Glutamatergic neuron (in vitro differentiated cells): ENCODE measurements around the gene SCYGR8. TPM values are rescaled to one million over a fixed set of nuclear protein-coding genes. Genes with fewer than 3 reads are reported as not detected.
"Not testable (repeated sequence)": the region's sequence is repeated elsewhere in the genome, so short reads cannot be mapped to it uniquely, and the experiment has no call there.

Source experiments
- DNase-seq: peaks from one replicate; pipeline ENCODE4 v3.0.0; 2022
- H3K27ac Mint-ChIP-seq: one replicate; pipeline ENCODE4 v1.8.0; 2020; ENCODE audit warnings: mild to moderate bottlenecking, mixed read lengths, inconsistent platforms; ENCODE audit not compliant: unreplicated experiment
- H3K27me3 Mint-ChIP-seq: one replicate; pipeline ENCODE4 v1.8.0; 2020; ENCODE audit warnings: mild to moderate bottlenecking, moderate library complexity, mixed read lengths, inconsistent platforms; ENCODE audit not compliant: unreplicated experiment
- H3K36me3 Mint-ChIP-seq: one replicate; pipeline ENCODE4 v1.8.0; 2020; ENCODE audit warnings: mild to moderate bottlenecking, mixed read lengths, inconsistent platforms; ENCODE audit not compliant: unreplicated experiment
- H3K4me1 Mint-ChIP-seq: one replicate; pipeline ENCODE4 v1.8.0; 2020; ENCODE audit warnings: mild to moderate bottlenecking, low read depth, mixed read lengths, inconsistent platforms; ENCODE audit not compliant: unreplicated experiment
- H3K4me3 Mint-ChIP-seq: one replicate; pipeline ENCODE4 v1.8.0; 2020; ENCODE audit warnings: mild to moderate bottlenecking, mixed read lengths, inconsistent platforms; ENCODE audit not compliant: unreplicated experiment
- H3K9me3 Mint-ChIP-seq: one replicate; pipeline ENCODE4 v1.8.0; 2020; ENCODE audit warnings: mild to moderate bottlenecking, moderate library complexity, mixed read lengths, inconsistent platforms; ENCODE audit not compliant: unreplicated experiment
- total RNA-seq: library from RNA; stranded (reverse); fragmentation: NEBNext Ultra II Directional; extraction: Animal tissue kit (Norgen Biotek cat#: 25700); gene quantifications from one replicate; pipeline ENCODE4 v1.2.1, GENCODE V29; 2021; ENCODE audit not compliant: unreplicated experiment
- TF ChIP-seq, protein P1 (sequence below): fragments of 200-600 bp; sonication (generic); IDR thresholded peaks from one replicate; pipeline ENCODE4 v1.5.0; 2021; ENCODE audit not compliant: partially characterized antibody, unreplicated experiment

Gene SCYGR8
- total RNA-seq, 1 donor from 2014 or later, result not detected

DNA sequence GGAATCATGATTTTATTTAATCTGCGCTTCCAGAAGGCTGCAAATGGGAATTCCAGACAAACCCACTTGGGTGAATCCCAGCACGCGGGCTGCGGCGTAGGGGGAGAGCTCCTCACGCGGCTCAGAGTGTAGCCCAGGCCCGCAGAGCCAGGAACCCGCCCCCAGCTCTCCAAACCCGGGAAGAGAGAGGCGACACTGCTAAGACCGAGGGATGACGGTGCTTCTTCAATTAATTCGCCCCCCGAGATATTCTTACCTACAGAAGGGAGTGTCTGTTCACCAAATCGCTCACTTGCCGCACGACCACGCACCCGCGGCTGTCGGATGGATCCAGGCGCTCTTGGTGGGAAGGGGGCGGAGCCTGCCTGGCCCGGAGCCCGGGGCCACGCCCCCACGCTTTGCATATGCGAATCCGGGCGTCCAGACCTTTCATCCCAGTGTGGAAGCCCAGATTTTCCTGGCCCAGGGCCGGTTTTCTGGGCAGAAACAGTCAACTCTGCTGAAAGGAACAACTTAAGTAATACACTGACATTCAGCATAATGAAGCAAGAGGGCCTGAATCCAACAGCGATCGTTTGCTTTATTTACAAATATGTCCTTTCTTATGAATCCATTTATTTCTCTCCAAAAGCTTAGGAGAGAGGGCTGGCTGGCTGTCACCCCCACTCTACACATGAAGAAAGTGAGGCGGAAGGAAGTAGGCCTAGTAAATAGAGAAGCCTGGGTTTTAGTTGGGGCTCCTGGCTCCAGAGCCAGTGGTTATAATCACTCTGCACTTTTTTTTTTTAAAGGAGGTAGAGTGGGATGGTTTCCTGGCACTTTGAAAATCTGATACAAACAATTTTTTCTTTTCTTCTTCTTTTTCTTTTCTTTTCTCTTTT lies 27.8 kb upstream of the SCYGR8 start, which contains the start of gene SLC19A3:
SLC19A3 (minus strand) TSS at position 342 of the 881 bp plus-strand sequence. CDS start 15,710 bp downstream, outside the sequence.
- no peak within 1 kb of the TSS for H3K27ac Mint-ChIP-seq
- H3K27me3 Mint-ChIP-seq, result peaks cover 2% of the 10 kb centered on the region
- TF ChIP-seq, protein P1, sequence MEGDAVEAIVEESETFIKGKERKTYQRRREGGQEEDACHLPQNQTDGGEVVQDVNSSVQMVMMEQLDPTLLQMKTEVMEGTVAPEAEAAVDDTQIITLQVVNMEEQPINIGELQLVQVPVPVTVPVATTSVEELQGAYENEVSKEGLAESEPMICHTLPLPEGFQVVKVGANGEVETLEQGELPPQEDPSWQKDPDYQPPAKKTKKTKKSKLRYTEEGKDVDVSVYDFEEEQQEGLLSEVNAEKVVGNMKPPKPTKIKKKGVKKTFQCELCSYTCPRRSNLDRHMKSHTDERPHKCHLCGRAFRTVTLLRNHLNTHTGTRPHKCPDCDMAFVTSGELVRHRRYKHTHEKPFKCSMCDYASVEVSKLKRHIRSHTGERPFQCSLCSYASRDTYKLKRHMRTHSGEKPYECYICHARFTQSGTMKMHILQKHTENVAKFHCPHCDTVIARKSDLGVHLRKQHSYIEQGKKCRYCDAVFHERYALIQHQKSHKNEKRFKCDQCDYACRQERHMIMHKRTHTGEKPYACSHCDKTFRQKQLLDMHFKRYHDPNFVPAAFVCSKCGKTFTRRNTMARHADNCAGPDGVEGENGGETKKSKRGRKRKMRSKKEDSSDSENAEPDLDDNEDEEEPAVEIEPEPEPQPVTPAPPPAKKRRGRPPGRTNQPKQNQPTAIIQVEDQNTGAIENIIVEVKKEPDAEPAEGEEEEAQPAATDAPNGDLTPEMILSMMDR, result no peak
- H3K4me1 Mint-ChIP-seq, result peaks cover 9% of the 10 kb centered on the region
- no peaks in the 10 kb centered on the region for H3K36me3 Mint-ChIP-seq
- H3K9me3 Mint-ChIP-seq, result peaks cover 5% of the 10 kb centered on the region
- peak; percentile 84 for DNase-seq
- peak within 1 kb of the TSS; percentile 87 for H3K4me3 Mint-ChIP-seq

DNA sequence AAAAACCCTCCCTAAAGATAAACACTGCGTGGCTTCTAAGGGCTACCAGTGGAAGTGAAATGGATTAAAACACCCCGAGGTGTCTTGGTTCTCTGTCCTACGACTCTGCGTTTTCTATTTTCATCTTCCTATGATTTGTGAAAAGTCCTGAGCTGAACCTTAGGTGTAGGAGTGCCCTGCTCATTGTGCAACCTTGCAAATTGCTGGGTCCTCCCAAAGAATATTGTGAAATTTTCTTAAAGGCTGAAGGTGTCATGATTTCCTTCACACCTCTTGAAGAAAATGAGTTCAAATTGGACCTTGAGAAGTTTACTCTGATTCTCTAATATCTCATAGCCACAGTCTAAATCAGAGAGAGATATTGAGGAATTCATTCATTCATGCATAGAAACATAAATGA lies 26.1 kb upstream of the SCYGR8 start:
- no peaks in the 10 kb centered on the region for H3K36me3 Mint-ChIP-seq
- TF ChIP-seq, protein P1, result no peak
- DNase-seq, result no peak
- H3K4me1 Mint-ChIP-seq, result peaks cover 10% of the 10 kb centered on the region
- no peak overlapping the region for H3K27ac Mint-ChIP-seq
- H3K4me3 Mint-ChIP-seq, result no peak overlapping the region
- H3K9me3 Mint-ChIP-seq, result peaks cover 7% of the 10 kb centered on the region
- peaks cover 2% of the 10 kb centered on the region for H3K27me3 Mint-ChIP-seq

DNA sequence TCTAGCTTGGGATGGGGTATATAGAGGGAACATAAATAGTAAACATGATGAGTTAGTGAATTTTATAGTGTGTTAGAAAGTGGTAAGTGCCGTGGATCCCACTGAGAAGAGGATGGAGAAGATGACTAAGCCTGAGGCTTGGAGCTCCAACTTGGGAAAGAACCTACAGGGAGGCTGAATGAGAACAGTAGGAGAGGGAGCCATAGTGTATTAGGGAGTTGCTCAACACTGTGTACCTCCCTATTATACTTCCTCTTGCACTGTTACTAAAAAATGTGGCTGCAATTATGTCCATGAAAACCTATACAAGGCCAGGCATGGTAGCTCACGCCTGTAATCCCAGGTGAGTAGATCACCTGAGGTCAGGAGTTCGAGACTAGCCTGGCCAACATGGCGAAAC lies 25.0 kb upstream of the SCYGR8 start:
- no peaks in the 10 kb centered on the region for H3K36me3 Mint-ChIP-seq
- TF ChIP-seq, protein P1, result no peak
- H3K27ac Mint-ChIP-seq, result no peak overlapping the region
- no peak for DNase-seq
- peaks cover 4% of the 10 kb centered on the region for H3K27me3 Mint-ChIP-seq
- H3K4me1 Mint-ChIP-seq, result peaks cover 10% of the 10 kb centered on the region
- peaks cover 7% of the 10 kb centered on the region for H3K9me3 Mint-ChIP-seq
- no peak overlapping the region for H3K4me3 Mint-ChIP-seq

DNA sequence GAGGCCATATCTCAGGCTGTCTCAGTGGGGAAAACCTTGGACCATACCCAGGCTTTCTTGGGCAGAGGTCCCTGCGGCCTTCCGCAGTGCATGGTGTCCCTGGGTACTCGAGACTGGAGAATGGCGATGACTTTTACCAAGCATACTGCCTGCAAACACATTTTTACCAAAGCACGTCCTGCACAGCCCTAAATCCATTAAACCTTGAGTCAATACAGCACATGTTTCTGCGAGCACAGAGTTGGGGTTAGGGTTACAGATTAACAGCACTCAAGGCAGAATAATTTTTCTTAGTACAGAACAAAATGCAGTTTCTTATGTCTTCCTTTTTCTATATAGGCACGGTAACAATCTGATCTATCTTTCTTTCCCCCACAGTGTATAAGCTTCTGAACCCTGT lies 22.9 kb upstream of the SCYGR8 start:
- not testable (repeated sequence) for H3K27ac Mint-ChIP-seq, DNase-seq
- peaks cover 10% of the 10 kb centered on the region for H3K4me1 Mint-ChIP-seq

DNA sequence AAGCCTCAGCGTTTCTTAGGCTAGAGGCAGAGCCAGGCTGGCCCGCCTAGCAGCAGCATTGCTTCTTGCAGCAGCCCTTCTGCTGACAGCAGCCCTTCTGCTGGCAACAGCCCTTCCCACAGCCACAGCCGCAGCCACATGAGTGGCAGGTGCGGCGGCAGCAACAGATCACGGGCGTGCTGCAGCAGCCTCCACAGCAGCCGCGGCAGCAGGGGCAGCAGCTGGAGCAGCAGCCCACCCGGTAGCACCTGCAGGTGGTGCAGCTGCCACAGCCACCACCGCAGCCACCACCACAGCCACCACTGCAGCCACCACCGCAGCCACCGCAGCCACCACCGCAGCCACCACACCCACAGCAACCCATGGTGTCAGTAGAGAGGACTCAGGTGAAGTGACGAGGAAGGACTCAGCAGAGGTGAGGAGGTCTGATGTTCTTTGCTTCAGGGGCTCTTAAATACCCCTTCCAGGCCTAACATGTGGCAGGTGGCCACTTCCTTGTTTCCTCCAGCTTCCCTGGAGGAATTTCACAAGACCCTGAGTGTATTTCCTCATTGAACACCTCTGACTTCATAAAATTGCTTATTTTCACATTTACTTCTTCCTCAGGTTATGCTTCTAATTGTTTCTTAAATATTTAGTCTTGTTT lies 21.2 kb upstream of the SCYGR8 start, which contains the start of gene SCYGR6:
SCYGR6 (minus strand) TSS at position 364 of the 646 bp plus-strand sequence; CDS start at position 364, 0 bp downstream.
- TF ChIP-seq, protein P1, result no peak
- Mint-ChIP-seq H3K9me3 (peaks cover 9% of the 10 kb centered on the region), H3K36me3 (no peaks in the 10 kb centered on the region), H3K4me1 (peaks cover 10% of the 10 kb centered on the region), H3K27ac (no peak within 1 kb of the TSS), H3K27me3 (peaks cover 4% of the 10 kb centered on the region), H3K4me3 (no peak within 1 kb of the TSS)
- peak; percentile 44 for DNase-seq

More for the DNA sequence above, 22.9 kb upstream of the SCYGR8 start:
- H3K36me3 Mint-ChIP-seq, H3K4me3 Mint-ChIP-seq, H3K27me3 Mint-ChIP-seq, H3K9me3 Mint-ChIP-seq: not testable (repeated sequence)
